GM19238 (cell line): ENCODE data around the gene B3GAT1.
"Not testable (repeated sequence)": the region's sequence is repeated elsewhere in the genome, so short reads cannot be mapped to it uniquely, and the experiment has no call there.

Experiments used
- DNase-seq: peaks from one replicate; pipeline ENCODE4 v3.0.0; 2011; ENCODE audit warnings: low spot score; ENCODE audit not compliant: insufficient read length

B3GAT1 gene

DNA sequence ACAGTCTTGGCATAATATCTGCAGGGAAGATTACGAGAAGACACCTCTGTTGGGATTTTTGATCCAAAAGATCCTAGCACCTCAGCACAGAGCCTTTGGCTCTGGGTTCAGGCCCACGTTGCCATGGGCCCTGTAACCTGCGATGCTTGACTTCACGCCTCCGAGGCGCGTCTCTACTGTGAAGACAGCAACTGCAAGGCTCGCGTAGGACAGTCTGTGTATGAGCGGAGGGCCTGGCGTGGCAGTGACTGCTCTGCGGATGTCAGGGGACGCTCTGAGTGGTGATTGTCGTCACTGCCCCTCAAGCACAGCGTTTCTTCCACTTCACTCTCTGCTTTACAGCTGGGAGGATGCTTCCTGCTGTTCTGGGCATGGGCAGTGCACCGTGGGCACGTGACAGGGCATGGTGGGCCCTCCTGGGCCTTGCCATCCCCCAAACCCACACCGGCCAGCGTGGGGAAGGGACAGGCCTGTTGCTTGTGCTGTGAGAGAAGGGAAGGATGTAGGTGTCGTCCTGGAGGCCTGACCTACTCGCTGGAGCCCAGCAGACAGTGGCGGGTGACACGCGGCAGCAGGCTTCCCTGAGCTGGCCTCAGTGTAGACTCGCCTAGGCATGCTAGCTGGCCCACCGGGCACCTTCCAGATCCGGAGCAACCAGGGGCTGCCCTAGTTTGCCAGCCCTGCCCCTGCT, 53.7 kb downstream of the B3GAT1 start:
- DNase-seq = no peak

DNA sequence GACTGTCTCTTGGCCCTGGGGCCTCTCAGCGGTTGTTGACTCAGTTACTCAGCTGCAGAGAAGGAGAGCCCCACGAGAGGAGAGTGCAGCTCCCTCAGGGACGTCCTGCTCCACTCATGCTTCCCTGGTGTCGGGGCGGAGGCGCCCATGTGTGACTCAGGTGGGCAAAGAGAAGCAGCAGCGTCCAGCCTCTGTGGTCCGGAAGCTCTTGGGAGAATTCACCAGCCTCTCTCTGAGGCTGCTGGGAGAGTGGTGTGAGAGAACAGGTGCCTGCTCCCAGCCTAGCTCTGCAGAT, 54.5 kb downstream of the B3GAT1 start:
- no peak for DNase-seq

- no peak for DNase-seq
These were observed 55.1 kb downstream of the B3GAT1 start for GRCh38 chr11:134356656-134357544.

GRCh38 chr11:134355656-134356055, 56.4 kb downstream of the B3GAT1 start:
- DNase-seq = no peak

- DNase-seq = no peak
These were observed 56.9 kb downstream of the B3GAT1 start for GRCh38 chr11:134355136-134355535.

- no peak for DNase-seq
These were observed 59.9 kb downstream of the B3GAT1 start for GRCh38 chr11:134352111-134352510.

GRCh38 chr11:134350381-134350780, 61.7 kb downstream of the B3GAT1 start:
- no peak for DNase-seq

GRCh38 chr11:134349802-134350355, 62.2 kb downstream of the B3GAT1 start:
- no peak for DNase-seq

DNA sequence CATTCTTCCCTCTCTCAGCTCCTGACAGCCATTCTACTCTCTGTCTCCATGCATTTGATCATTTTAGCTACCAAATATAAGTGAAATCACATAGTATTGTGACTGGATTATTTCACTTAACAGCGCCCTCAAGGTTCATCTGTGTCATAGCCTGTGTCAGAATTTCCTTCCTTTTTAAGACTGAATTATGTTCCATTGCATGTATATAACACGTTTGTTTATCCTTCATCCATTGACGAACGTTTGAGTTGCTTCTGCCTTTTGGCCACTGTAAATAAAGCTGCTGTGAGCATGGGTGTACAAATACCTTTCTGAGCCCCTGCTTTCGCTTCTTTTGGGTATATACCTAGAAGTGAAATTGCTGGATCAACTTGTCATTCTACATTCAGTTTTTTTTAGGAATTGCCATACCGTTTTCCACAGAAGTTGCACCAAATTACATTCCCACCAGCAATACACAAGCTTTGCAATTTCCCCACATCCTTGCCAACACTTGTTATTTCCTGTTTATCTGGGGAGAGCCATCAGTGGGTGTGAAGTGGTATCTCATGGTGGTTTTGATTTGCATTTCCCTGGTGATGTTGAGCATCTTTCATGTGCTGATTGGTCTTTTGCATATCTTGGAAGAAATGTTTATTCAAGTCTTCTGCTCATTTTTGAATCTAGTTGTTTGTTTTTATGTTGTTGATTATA, 62.8 kb downstream of the B3GAT1 start:
- DNase-seq = no peak

DNA sequence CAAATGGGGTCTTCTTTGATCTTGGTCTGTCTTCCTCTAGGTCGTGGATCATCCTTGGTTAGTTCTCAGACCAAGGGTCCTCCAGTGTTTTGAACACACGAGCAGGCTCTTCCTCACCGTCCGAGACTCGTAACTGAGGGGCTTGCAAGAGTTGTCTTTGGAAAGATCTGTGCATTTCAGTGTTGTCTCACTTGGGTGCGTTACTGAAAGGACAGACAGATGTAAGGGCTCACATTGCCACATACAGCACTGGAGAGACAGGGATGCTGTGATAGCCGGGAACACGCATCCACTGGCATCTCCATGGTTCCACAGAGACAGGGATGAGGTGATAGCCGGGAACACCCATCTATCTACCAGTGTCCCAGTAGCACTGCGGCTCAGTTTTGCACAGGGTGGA, 64.6 kb downstream of the B3GAT1 start:
- DNase-seq = no peak

- DNase-seq = no peak
These were observed 65.1 kb downstream of the B3GAT1 start for GRCh38 chr11:134346976-134347350.

DNA sequence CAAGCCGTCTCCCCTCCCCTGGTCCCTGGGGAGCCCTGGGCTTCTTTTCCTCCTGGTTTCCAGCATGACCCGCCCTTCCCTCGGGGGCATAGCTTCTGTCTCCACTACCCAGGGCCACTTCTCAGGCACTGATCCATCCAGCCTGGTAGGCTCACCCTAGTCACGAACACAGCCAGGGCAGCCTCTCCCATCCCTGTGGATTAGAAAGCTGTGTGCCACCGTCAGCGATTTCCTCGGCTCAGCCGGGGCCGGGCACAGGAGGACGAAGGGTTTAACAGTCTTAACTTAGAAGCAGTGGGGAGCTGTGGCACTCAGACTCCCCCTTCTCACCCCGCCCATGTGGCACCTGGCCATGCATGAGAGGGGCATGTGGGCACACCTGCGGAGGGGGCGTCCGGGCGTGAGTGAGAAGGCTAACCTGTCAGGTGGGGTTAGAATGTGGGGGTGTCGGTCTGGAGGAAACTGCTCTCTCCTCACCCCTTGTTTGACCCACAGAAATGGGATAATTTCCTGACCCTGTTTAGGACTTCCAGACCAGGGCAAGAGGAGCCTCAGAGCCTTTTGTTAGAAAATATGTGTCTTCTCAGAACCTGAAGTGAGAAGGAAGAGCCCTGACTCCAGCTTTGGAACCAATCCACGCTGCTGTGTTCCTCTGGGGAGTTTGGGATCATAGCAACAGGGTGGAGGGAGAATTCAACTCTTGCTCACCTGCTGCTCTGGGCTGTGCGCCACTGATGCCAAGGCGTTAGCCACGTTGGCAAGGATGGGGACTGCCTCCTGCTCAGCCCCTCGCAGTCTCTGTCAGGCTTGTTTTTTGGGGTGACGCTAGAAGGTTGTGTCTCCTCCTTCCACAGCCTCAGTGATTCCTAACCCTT, 65.7 kb downstream of the B3GAT1 start:
- DNase-seq = no peak

DNA sequence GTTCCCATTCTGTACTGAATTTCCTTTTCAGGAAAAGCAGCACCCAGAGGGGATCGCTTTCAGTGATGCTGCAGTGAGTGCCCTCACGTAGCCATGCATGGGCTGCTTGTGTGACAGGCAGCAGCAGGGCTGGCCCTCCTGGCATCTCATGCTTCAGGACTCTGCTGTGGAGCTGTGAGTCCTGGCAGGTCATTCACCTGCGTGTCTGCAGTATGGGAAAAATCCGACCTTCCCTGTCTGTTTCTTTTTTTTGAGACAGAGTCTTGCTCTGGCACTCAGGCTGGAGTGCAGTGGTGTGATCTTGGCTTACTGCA, 66.8 kb downstream of the B3GAT1 start:
- no peak for DNase-seq

DNA sequence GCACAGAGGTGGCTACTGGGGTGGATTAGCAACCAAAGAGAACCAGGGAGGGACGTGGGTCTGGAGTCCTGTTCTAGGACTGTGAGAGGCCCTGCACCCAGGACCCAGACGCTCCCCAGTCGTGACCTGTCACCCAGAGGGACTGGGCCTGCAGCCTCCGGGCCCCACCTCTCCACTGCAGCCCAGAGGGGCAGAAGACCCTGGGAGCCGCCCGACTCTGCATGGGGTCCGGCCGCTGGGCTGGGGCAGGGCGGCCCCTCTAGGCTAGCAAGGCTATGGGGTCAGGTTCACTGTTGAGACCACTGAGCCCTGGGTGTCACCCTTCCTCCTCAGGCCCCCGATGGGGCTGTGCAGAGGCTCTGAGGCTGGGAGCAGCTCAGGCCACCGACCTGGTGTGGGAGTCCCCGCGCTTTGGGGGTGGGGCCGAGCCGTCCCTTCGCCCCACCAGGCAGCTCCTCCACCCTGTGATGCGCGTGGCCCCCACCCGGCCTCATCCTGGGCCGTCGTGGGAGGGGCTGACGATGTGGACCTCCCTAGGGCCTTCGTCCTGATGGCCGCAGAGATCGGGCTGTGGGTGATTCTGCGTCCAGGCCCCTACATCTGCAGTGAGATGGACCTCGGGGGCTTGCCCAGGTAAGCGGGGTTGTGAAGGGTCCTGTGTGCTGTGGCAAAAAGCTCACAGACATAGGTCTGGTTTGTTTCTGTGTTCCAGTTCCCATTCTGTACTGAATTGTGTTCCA, 67.4 kb downstream of the B3GAT1 start:
- DNase-seq = not testable (repeated sequence)

DNA sequence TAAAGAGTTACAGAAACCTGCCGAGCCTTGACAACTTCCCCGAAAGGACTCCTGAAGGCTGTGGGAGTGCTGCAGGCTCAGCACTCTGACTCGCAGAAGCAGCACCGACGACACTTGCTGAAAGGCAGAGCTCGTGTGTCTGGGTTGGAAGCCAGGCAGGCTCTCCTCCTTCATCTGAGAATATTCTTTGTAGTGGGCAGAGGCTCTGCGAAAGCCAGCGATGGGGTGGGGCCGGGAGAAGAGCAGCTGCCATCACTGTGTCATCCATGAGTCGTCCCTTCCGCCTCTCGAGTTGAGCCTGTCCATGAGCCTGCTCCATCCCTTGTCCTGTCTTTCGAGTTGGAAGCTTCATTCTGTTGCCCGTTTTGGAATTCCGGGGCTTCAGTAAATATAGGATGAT, 68.4 kb downstream of the B3GAT1 start:
- no peak for DNase-seq

DNA sequence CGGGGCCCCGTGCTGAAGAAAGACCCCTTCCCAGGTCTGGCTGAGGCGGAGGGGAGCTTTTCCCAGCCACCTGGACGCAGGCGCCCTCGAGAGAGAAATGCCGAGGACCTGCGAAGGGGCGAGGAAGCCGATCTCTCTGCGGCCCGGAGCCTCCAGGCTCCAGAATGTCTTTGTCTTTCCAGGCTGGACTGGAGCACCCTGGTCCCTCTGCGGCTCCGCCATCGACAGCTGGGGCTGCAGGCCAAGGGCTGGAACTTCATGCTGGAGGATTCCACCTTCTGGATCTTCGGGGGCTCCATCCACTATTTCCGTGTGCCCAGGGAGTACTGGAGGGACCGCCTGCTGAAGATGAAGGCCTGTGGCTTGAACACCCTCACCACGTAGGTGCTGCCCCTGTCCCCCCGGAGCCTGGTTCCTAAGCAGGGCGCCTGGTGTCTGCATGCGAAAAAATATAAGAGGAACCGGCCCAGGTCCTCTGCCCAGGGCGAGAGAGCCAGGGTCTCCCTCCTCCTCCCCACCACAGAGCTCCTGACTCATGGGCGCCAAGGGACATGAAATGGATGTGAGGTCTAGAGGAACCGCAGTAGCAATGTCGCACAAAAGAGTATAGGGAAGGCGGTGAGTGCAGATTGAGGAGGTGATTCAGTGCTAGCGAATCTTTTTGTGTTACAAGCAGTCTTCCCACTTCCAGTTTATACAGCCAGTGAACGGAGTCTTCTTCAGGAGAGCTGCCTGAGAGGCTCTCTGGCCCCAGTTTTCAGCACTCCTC, 69.3 kb downstream of the B3GAT1 start:
- DNase-seq = no peak

GRCh38 chr11:134341805-134342571, 70.1 kb downstream of the B3GAT1 start:
- DNase-seq = no peak

- DNase-seq = no peak
These were observed 71.6 kb downstream of the B3GAT1 start for GRCh38 chr11:134340354-134340964.

DNA sequence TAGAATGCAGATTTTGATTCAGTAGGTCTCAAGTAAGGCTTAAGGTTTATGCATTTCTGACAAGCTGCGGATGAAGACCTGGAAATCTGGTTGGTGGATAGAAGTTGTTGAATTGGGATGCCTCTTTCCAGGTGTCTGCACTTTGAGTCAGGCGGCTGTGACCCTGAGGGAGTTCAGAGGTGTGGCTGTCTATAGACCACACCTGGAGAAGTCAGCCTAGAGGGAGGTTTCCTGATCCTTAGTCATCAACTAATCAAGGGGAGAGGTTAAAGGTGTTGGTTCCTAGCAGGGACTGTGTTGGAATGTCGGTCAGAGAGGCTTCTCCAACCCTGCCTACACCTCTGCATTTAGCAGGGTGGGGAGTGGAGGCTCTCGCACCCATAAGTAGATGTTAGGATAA, 72.3 kb downstream of the B3GAT1 start:
- no peak for DNase-seq
